ENCODE data around the gene AOPEP.

- TF ChIP-seq CTCF (IDR thresholded peaks at IDR 0.05; ENCODE audit: low read depth, low read length) (no peak), EZH2phosphoT487 (IDR thresholded peaks at IDR 0.05; ENCODE audit: low read depth) (no peak)
Measured at GRCh38 chr9:94680621-94681020, 45.9 kb upstream of the AOPEP start.

Measured in OCI-LY3 (cell line).